Ureter (tissue), 1 donor: ENCODE results near the gene MAP2K3. TPM values are rescaled to one million over a fixed set of nuclear protein-coding genes. Genes with fewer than 3 reads are reported as not detected.

Source experiments
- total RNA-seq: library from RNA; stranded (reverse); gene quantifications from one replicate; pipeline ENCODE4 v1.2.4, GENCODE V29; 2023
- donor health status: DM: yes; HTN: yes; CAD: no.

The MAP2K3 gene
- total RNA-seq, 1 donor from 2014 or later = 55.2 TPM

Other genes with a start within 250 kb of the MAP2K3 start
- 245 TPM for gene USP22, start 241.7 kb upstream of the MAP2K3 start, total RNA-seq
- 20.2 TPM for gene DHRS7B, start 157.7 kb upstream of the MAP2K3 start, total RNA-seq
- gene TMEM11, start 70.5 kb upstream of the MAP2K3 start, total RNA-seq = 20.4 TPM
- 5.6 TPM for gene NATD1, start 31.3 kb upstream of the MAP2K3 start, total RNA-seq
- 1.6 TPM for gene KCNJ12, start 91.6 kb downstream of the MAP2K3 start, total RNA-seq